ENCODE results near the gene DBN1. TPM values are rescaled to one million over a fixed set of nuclear protein-coding genes. Genes with fewer than 3 reads are reported as not detected.
A peak's percentile ranks its signal among the peaks of the same experiment; 100 is the strongest.

The DBN1 gene
- total and polyA plus RNA-seq, 2 experiments from 2014 or later: 163 to 257 TPM

- TF ChIP-seq EZH2 (IDR thresholded peaks at IDR 0.05; ENCODE audit: insufficient read depth, poor library complexity, severe bottlenecking) (no peak), EZH2phosphoT487 (IDR thresholded peaks at IDR 0.05; ENCODE audit: insufficient read depth, low read depth) (no peak)
- DNase-seq: peak; percentile 70
- no peak overlapping the region for H2AFZ ChIP-seq
- peaks cover 24% of the 10 kb centered on the region for H3K79me2 ChIP-seq (ENCODE audit: insufficient read depth)
- in situ Hi-C loops (cut with MboI): loop anchor here (10.0 kb wide), 1 partner anchor 64 kb away; no protein-coding TSS in a partner anchor
- H3K4me3 ChIP-seq: no peak overlapping the region
- no peaks in the 10 kb centered on the region for H3K27me3 ChIP-seq (replicated peaks; ENCODE audit: insufficient read depth)
- H3K4me2 ChIP-seq (ENCODE audit: unreplicated experiment): no peak overlapping the region
- peaks cover 35% of the 10 kb centered on the region for H3F3A ChIP-seq (ENCODE audit: insufficient read depth)
- H4K20me1 ChIP-seq (ENCODE audit: insufficient read depth): 0 out of 2 replicates have a peak, but pooled peaks cover 13% of the 10 kb centered on the region
- no peak overlapping the region for H3K9ac ChIP-seq
- 75 to 76% methylated on average over 10 to 14 of the region's 14 CpGs for WGBS, 2 experiments (ENCODE audit: low coverage in 1 of 2, low lambda C conversion rate in 2 of 2, missing lambda C conversion rate in 2 of 2)
- no peaks in the 10 kb centered on the region for H3K9me2 ChIP-seq (ENCODE audit: insufficient read depth)
- H3K9me3 ChIP-seq (ENCODE audit: low read depth): no peaks in the 10 kb centered on the region
- no peak overlapping the region for H3K27ac ChIP-seq
- 0 out of 2 replicates have a peak, but pooled peaks cover 10% of the 10 kb centered on the region for H3K4me1 ChIP-seq (ENCODE audit: insufficient read depth)
- H3K36me3 ChIP-seq (ENCODE audit: low read depth): peaks cover 19% of the 10 kb centered on the region
Observed at GRCh38 chr5:177458912-177459350, 14.5 kb downstream of the DBN1 start.

DNA sequence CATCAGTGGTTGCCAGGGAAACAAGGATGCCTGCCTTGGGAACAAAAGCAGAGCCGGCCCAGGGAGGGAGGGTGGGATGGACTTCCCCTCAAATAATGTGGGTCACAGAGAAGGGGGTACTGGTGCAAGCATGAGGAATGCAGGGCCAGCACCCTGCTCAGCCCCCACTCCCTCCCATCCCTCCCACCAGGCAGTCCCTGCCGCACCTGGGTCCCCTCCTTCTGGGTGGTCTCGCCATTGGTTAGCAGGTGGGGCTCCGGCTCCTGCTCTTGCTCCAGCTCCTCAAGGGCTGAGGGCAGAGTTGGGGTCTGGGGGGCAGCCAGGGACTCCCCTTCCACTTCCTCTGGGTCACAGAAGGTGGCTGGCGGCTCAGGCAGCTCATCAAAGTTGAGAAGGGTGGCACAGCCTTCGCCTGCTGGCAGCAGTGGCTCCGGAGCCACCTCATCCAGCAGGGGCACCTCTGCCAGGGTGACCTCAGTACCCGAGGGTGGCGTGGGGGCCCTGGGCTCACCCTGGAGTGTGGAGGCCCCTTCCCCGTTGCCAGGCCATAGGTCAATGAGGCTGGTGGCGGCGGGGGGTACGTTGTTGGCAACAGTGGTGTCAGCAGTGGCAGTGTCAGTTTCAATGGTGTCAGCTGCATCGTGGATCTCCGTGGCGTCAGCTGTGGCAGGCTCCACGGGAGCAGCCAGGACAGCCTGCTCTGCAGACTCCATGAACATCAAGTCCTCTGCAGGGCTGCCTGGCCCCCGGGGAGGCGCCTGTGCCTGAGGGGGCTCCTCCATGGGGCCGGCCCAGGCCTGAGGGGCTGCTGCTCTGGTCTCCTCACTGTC lies 15.4 kb downstream of the DBN1 start:
- Histone ChIP-seq H2AFZ (no peak overlapping the region), H3K9ac (peak overlapping the region; percentile 51; the same call in 1 of the 2 replicates), H3K79me2 (ENCODE audit: insufficient read depth) (peaks cover 16% of the 10 kb centered on the region), H3K4me3 (no peak overlapping the region), H3K36me3 (ENCODE audit: low read depth) (peaks cover 13% of the 10 kb centered on the region), H3K4me1 (ENCODE audit: insufficient read depth) (0 out of 2 replicates have a peak, but pooled peaks cover 10% of the 10 kb centered on the region), H3K9me3 (ENCODE audit: low read depth) (no peaks in the 10 kb centered on the region), H4K20me1 (ENCODE audit: insufficient read depth) (0 out of 2 replicates have a peak, but pooled peaks cover 13% of the 10 kb centered on the region), H3K9me2 (ENCODE audit: insufficient read depth) (no peaks in the 10 kb centered on the region), H3K27me3 (replicated peaks; ENCODE audit: insufficient read depth) (no peaks in the 10 kb centered on the region), H3F3A (ENCODE audit: insufficient read depth) (peaks cover 27% of the 10 kb centered on the region), H3K4me2 (ENCODE audit: unreplicated experiment) (no peak overlapping the region), H3K27ac (peak overlapping the region; percentile 72)
- 81 to 85% methylated on average over 17 of the region's 20 CpGs for WGBS, 2 experiments (ENCODE audit: low coverage in 1 of 2, low lambda C conversion rate in 2 of 2, missing lambda C conversion rate in 2 of 2)
- in situ Hi-C loops (cut with MboI): loop anchor here (10.0 kb wide), 1 partner anchor 63 kb away; no protein-coding TSS in a partner anchor
- no peak for DNase-seq
- TF ChIP-seq EZH2phosphoT487 (IDR thresholded peaks at IDR 0.05; ENCODE audit: insufficient read depth, low read depth) (no peak), EZH2 (IDR thresholded peaks at IDR 0.05; ENCODE audit: insufficient read depth, poor library complexity, severe bottlenecking) (no peak)

DNA sequence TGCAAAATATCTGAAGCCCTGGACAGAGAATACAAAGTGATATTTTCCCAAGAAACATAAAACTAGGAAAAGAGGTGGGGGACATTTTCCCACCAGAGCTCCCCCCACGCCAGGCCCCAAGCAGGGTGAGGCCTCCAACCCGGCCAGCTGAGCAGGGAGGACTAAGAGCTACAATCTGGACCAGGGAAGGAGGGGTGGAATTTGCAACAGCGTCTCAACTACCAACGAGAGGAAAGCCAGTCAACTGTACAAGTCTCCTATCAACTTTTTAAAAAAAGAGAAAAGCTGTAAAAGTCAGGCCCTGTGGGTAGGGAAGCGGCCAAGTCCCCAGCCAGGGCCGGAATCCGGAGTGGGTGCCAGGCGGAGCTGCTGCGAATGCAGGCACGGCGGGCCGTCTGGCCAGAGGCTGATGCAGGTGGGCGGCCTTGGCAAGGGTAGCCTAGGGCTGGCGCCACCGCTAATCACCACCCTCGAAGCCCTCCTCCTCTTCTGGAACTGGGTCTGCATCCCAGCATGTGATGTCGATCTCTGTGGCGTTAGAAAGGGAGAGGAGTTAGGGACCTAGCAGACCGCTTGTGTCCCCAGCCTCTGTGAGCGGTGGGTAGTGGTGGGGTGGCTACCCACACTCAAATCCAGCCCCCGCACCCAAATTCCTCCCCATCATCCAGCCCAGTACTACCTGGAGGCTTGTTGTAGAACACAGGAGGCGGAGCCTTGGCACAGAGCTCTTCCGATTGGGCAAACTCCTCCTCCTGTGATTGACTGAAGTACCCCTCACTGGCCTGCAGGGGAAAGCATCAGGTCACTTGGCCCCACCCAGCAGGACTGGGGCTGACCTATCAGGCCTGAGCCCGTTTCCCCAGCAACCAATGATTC lies 16.2 kb downstream of the DBN1 start:
- no peaks in the 10 kb centered on the region for H3K9me2 ChIP-seq (ENCODE audit: insufficient read depth)
- H2AFZ ChIP-seq: no peak overlapping the region
- H3K36me3 ChIP-seq (ENCODE audit: low read depth): peaks cover 13% of the 10 kb centered on the region
- no peaks in the 10 kb centered on the region for H3K27me3 ChIP-seq (replicated peaks; ENCODE audit: insufficient read depth)
- in situ Hi-C loops (cut with MboI): loop anchor here (10.0 kb wide), 1 partner anchor 62 kb away; no protein-coding TSS in a partner anchor
- H3K4me1 ChIP-seq (ENCODE audit: insufficient read depth): 0 out of 2 replicates have a peak, but pooled peaks cover 10% of the 10 kb centered on the region
- no peak overlapping the region for H3K9ac ChIP-seq
- H3K4me3 ChIP-seq: no peak overlapping the region
- peak; percentile 99 for DNase-seq
- peaks cover 8% of the 10 kb centered on the region for H3K79me2 ChIP-seq (ENCODE audit: insufficient read depth)
- 56 to 62% methylated on average over 23 to 24 of the region's 24 CpGs for WGBS, 2 experiments (ENCODE audit: low coverage in 1 of 2, low lambda C conversion rate in 2 of 2, missing lambda C conversion rate in 2 of 2)
- H4K20me1 ChIP-seq (ENCODE audit: insufficient read depth): 0 out of 2 replicates have a peak, but pooled peaks cover 13% of the 10 kb centered on the region
- H3K9me3 ChIP-seq (ENCODE audit: low read depth): no peaks in the 10 kb centered on the region
- no peak overlapping the region for H3K4me2 ChIP-seq (ENCODE audit: unreplicated experiment)
- H3F3A ChIP-seq (ENCODE audit: insufficient read depth): peaks cover 19% of the 10 kb centered on the region
- TF ChIP-seq EZH2 (IDR thresholded peaks at IDR 0.05; ENCODE audit: insufficient read depth, poor library complexity, severe bottlenecking): no peak
- TF ChIP-seq EZH2phosphoT487 (IDR thresholded peaks at IDR 0.05; ENCODE audit: insufficient read depth, low read depth): no peak
- peak overlapping the region; percentile 27; the same call in 1 of the 2 replicates for H3K27ac ChIP-seq

DNA sequence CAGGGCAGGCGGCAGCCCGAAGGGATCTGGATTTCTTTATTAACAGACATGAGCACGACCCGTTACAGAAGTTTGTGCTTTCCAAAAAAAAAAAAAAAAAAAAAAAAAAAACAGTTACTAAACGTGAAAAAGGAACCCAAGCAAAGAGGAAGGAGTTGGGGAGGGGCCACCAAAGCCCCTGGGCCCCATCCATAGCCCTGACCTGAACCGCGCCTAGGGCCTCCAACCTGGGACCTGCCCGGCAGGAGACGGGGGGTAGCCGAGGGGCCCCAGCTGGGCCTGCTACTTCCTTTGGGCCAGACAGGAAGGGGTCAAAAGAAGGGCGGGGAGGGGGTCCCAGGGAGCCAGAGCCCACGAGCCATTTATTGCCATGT lies 16.9 kb downstream of the DBN1 start:
- H3K9ac ChIP-seq: no peak overlapping the region
- H3K4me3 ChIP-seq: no peak overlapping the region
- 0 out of 2 replicates have a peak, but pooled peaks cover 13% of the 10 kb centered on the region for H4K20me1 ChIP-seq (ENCODE audit: insufficient read depth)
- whole genome bisulfite sequencing, 2 experiments (ENCODE audit: low coverage in 1 of 2, low lambda C conversion rate in 2 of 2, missing lambda C conversion rate in 2 of 2): 42 to 49% methylated on average over 10 to 12 of the region's 12 CpGs
- in situ Hi-C loops (cut with MboI): loop anchor here (10.0 kb wide), 1 partner anchor 62 kb away; no protein-coding TSS in a partner anchor
- H3K4me2 ChIP-seq (ENCODE audit: unreplicated experiment): no peak overlapping the region
- H3K4me1 ChIP-seq (ENCODE audit: insufficient read depth): 0 out of 2 replicates have a peak, but pooled peaks cover 10% of the 10 kb centered on the region
- no peaks in the 10 kb centered on the region for H3K9me2 ChIP-seq (ENCODE audit: insufficient read depth)
- H3K79me2 ChIP-seq (ENCODE audit: insufficient read depth): peaks cover 3% of the 10 kb centered on the region; the same call in 1 of the 2 replicates
- TF ChIP-seq EZH2 (IDR thresholded peaks at IDR 0.05; ENCODE audit: insufficient read depth, poor library complexity, severe bottlenecking): no peak
- TF ChIP-seq EZH2phosphoT487 (IDR thresholded peaks at IDR 0.05; ENCODE audit: insufficient read depth, low read depth): no peak
- H2AFZ ChIP-seq: no peak overlapping the region
- no peaks in the 10 kb centered on the region for H3K9me3 ChIP-seq (ENCODE audit: low read depth)
- no peaks in the 10 kb centered on the region for H3K27me3 ChIP-seq (replicated peaks; ENCODE audit: insufficient read depth)
- peaks cover 11% of the 10 kb centered on the region for H3K36me3 ChIP-seq (ENCODE audit: low read depth)
- DNase-seq: no peak
- H3F3A ChIP-seq (ENCODE audit: insufficient read depth): peaks cover 16% of the 10 kb centered on the region
- H3K27ac ChIP-seq: peak overlapping the region; percentile 27; the same call in 1 of the 2 replicates

All from GM23248 (cell line).